Keratinocyte (primary cell): ENCODE data around the gene HLA-DPA1.

Source experiments
- EZH2 ChIP-seq: IDR thresholded peaks from one replicate; pipeline ENCODE4 v1.6.1; 2012; ENCODE audit warnings: inconsistent platforms, mild to moderate bottlenecking, low read length, moderate library complexity
- TF ChIP-seq, protein P1 (sequence below), 3 experiments: IDR thresholded peaks in 1 of 3; conservative IDR thresholded peaks in 1 of 3; optimal IDR thresholded peaks in 1 of 3; 2 replicates in 2 of 3; 3 replicates in 1 of 3; pipeline versions ENCODE3 to v1.5.1; 2011; ENCODE audit warnings: low read length in 3 of 3, mild to moderate bottlenecking in 3 of 3, moderate library complexity in 2 of 3, control low read depth in 1 of 3, inconsistent platforms in 1 of 3; ENCODE audit not compliant: insufficient read depth in 2 of 3; ENCODE audit errors: extremely low read depth in 1 of 3

GRCh38 chr6:33061987-33062386 lies 11.5 kb downstream of the HLA-DPA1 start:
- TF ChIP-seq, protein P1, sequence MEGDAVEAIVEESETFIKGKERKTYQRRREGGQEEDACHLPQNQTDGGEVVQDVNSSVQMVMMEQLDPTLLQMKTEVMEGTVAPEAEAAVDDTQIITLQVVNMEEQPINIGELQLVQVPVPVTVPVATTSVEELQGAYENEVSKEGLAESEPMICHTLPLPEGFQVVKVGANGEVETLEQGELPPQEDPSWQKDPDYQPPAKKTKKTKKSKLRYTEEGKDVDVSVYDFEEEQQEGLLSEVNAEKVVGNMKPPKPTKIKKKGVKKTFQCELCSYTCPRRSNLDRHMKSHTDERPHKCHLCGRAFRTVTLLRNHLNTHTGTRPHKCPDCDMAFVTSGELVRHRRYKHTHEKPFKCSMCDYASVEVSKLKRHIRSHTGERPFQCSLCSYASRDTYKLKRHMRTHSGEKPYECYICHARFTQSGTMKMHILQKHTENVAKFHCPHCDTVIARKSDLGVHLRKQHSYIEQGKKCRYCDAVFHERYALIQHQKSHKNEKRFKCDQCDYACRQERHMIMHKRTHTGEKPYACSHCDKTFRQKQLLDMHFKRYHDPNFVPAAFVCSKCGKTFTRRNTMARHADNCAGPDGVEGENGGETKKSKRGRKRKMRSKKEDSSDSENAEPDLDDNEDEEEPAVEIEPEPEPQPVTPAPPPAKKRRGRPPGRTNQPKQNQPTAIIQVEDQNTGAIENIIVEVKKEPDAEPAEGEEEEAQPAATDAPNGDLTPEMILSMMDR (optimal IDR thresholded peaks at IDR 0.05 in 1 of 3, IDR thresholded peaks at IDR 0.05 in 1 of 3, conservative IDR thresholded peaks at IDR 0.05 in 1 of 3; ENCODE audit: extremely low read depth in 1 of 3, insufficient read depth in 2 of 3, low read length in 3 of 3), result no peak
- TF ChIP-seq EZH2, result no peak
